Endometrial microvascular endothelial cells (primary cell): ENCODE measurements around the gene PROM1. TPM values are rescaled to one million over a fixed set of nuclear protein-coding genes. Genes with fewer than 3 reads are reported as not detected.

ENCODE experiments used
- in situ Hi-C: cut with HindIII; loops from 2 replicates; pipeline ENCODE4 v1.10.0; 2017; ENCODE audit warnings: low sequenced_read_pairs, low pct_unique_long_range_greater_than_20kb; ENCODE audit errors: inconsistent ontology term
- total RNA-seq: library from RNA; depleted of rRNA; stranded (reverse); fragments of >200 nt; gene quantifications from one replicate; pipeline ENCODE4 v1.2.3, GENCODE V29; 2015; ENCODE audit errors: inconsistent ontology term

The PROM1 gene
- total RNA-seq, 1 donor from 2014 or later, result 0.74 TPM

DNA sequence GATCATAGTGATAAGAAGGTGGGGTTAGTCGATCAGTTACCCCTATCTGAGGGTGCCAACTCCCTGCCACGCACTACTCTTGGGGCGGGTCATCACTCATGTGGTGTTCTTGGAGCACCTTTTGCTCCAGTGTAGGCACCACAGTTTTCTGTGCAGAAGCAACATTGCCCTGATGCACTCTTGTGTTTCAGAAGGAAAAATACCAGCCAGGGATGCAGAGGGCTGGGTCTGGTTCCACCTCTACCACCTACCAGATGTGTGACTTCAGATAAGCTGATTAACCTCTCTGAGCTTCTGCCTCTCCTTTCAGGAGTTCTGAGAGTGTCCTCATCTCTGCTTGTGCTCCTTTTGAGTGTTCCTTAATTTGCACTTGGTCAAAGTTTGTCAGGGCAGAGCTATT is 29.9 kb upstream of the PROM1 start:
- in situ Hi-C loops, result no loop called here

DNA sequence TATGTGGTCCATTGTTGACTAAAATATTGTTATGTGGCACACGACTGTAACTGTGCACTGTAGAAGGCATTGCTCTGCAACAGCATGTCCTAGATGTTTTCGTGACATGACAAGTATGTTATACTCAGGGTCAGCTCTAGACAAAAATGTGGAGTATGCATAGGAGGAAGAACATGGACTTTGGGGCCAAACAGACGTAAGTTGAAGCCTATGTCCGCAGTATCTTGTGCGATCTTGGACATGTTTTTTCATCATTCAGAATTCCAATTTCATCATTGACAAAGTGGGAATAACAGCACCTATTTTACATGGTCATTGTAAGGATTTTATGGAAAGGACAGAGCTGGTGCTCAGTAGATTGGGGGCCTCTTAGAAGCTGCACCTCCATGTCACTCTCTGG is 27.7 kb upstream of the PROM1 start:
- in situ Hi-C loops, result no loop called here

DNA sequence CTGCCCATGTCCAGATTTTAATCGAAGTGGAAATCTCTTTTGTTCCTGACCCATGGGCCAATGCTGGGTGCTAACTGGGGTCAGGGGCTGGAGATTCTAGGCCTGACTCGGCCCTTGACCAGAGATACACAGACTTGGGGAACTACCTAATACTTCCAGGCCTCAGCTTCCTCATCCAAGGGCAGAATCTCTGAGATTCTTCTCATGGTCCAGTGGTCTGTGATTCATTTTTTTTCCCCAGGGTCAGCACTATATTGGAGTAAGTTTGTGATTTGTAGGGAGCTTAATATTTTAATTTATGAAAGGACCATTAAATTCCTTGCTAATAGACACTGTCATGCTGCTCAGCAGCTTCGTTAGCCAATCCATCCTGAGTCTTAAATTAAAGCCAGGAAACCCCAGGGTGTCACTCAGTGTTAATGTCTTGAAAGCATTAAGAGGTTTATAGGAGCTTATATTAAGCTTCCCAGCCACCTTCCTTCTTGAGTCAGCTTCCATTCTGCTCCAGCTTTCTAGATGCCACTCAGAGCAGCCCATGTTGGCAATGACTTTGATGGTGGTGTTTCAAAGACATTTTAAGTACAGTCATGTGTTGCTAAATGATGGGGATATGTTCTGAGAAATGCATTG is 27.0 kb upstream of the PROM1 start:
- in situ Hi-C loops, result no loop called here

DNA sequence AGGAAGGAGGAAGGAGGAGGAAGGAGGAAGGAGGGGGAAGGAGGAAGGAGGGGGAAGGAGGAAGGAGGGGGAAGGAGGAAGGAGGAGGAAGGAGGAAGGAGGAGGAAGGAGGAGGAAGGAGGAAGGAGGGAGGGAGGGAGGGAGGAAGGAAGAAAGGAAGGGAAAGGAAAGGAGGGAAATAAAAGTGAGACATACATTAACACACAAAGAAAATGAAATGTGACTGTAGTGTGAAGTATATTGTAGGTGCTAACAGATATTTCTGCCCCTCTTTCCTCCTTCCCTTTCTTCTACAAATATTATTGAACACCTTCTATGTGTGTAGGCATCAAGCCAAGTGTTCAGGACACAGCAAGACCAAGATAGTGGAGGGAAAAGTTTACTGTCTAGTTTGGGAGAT is 26.4 kb upstream of the PROM1 start:
- in situ Hi-C loops, result no loop called here

DNA sequence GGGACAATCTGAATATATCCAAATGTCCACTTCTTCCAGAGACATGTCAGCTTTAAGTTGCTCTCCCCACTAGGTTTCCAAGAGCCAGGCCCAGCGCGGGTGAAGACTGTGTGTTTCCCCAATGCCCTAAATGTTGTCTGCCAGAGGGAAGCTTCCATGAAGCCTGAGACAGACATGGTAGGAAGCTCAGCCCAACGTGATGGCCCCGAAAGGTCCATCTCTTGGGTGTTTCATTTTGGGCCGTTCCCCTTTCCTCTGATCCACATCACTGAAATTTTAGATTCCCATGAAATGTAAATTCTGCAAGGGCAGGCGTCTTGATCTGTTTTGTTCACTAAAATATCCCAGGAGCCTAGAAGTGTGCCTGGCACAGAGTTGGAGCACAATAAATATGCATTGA is 25.4 kb upstream of the PROM1 start:
- in situ Hi-C loops, result no loop called here

DNA sequence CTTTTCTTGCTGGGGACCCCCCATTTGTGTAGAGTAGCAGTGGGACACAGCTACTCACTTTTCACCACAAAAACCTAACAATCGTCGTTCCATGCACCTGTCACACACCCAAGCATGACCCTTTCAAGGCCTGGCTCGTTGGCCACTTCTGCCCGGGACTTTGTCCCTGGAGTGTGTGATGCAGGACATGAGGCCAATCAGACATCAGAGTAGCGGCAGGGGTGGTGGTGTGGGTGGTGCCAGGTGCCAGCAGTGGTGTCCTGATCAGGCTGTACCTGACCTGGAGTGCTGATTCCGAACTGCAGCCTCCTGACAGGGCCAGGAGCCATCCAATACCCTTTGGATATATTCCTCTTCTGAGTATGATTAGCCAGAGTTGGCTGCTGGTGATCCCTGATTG is 23.1 kb upstream of the PROM1 start:
- in situ Hi-C loops, result no loop called here

DNA sequence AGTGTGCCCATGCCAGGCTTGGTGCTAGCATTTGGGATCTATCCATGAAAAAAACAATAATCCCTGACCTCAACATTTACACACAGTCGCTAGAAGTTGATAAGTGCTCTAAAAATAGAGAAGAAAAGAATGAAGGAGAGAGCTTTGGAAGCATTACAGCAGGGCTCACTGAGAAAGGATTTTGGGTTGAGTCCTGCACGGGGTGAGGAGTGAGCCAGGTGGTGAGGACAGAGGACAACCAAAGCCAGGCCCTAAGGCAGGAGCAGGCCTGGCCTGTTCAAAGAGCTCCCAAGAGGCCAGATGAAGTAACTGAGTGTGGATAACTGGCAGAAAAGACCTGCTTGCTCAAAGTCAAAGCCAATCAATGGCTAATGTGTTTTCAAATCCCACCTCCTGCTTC is 20.7 kb upstream of the PROM1 start:
- in situ Hi-C loops, result no loop called here

DNA sequence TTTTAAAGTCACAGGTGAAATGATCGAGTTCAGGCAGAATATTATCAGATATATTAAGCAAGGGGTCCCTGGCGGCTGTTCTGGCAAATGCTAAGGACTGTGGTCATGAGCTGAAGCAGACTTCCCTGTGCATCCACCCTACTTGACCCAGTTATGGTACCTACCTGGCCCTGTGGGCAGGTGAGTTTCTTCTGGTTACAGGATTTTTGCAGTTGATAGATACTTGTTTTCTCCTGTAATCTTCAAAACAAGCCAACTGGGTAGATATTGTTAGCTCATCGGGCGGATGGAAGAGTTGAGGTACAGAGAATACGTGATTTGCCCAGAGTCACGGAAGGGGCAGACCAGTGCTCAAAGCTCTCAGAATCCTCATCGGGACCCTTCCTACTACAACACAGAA is 18.5 kb upstream of the PROM1 start:
- in situ Hi-C loops, result no loop called here

DNA sequence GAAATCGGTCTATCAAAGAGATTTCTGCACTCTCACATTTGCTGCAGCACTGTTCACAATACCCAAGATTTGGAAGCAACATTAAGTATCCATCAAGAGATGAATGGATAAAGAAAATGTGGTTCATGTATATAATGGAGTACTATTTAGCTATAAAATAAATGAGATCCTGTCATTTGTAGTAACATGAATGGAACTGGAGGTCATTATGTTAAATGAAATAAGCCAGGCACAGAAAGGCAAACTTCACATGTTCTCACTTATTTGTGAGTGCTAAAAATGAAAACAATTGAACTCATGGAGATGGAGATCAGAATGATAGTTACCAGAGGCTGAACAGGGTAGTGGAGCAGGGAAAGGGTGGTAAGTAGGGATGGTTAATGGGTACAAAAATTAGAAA is 17.0 kb upstream of the PROM1 start:
- in situ Hi-C loops, result no loop called here

DNA sequence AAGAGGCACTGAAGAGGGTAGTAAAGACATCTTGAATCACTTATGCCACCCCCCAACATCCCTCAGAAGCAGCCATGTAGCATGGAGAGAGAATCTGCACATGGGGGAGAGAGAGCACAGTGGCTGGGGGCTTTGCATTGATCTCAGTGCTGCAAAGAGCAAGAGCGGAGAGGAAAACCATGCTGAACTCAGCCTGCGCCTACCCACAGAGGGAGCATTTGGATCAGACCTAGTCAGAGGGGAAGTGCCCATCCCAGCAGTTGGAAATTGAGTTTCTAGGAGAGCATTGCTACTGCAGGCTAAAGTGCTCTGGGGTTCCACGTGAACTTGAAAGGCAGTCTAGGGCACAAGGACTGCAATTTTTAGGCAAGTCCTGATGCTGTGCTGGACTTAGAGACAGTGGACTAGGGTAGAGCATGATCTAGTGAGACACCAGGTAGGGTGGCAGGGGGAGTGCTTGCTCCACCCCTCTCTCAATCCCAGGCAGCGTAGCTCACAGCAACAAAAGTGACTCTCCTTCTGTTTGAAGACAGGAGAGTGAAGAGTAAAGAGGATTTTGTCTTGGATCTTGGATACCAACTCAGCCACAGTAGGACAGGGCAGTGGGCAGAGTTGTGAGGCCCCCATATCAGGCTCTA is 9.0 kb upstream of the PROM1 start:
- in situ Hi-C loops, result no loop called here

DNA sequence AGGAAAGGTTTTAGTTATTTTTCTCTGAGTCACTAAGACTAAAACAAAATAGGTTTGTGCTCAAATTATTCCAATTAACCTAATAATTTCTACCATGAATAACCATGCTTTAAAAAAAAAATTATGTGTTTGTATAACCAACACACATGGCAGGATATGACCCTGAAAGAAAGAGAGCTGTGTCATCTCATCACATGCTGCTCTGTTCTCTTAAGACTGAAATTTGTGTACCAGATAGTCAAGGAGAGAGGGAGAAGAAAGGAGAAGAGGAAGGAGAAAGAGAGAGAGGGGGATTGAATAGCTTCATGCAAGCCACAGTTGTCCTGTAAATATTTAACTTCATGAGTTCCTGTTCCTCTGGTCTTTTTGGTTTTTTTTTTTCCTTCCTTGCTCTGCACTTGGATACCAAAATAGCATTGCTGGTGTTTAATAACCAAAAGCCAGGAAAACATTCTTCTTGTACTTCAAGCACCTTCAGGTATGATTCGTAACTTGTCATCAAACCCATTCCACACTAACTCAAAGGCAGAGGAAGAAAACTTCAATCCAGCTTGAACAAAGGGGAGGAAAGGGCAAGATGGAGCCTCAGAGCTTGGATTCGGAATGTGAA is 6.4 kb upstream of the PROM1 start:
- in situ Hi-C loops, result no loop called here

DNA sequence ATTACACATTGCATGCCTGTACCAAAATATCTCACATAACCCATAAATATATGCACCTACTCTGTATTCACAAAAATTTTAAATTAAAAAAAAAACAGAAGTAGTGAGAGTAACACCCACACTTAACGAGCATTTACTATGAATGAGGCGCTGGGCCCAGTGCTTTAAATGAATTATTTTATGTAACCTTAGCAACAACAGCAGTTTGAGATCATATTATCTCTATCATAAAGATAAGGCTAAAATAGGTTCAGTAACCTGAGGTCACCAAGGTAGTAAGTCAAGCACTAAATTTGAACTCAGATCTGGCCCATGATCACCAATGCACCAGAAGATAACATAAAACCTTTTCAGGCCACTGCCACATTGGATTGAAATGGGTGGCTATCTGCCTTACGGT is 5.3 kb upstream of the PROM1 start:
- in situ Hi-C loops, result no loop called here

DNA sequence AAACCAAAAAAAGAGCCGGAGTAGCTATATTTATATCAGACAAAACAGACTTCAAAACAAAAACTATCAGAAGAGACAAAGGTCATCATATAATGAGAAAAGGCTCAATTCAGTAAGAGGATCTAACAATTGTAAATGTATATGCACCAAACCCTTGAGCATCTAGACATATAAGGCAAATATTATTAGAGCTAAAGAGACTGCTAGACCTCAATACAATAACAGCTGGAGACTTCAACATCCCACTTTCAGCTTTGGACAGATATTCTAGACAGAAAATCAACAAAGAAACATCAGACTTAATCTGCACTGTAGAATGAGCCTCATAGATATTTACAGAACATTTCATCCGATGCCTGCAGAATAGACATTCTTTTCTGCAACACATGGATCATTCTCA is 4.8 kb upstream of the PROM1 start:
- in situ Hi-C loops, result no loop called here

DNA sequence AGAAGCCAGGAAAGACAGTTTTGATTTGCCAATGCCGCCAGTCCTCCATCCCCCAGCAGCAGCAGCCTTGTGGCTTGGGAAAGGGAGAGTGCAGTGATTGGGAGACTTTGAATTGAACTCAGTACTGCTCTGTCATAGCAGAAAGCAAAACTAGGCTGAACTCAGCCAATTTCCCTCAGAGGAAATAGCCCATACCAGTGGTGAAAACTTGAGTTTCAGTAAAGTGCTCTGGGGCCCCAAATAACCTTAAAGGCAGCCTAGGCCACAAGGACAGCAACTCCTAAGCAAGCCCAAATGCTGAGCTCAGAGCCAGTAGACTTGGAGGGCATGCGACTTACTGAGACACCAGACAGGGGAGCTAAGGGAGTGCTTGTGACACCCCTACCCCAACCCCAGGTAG is 2.0 kb upstream of the PROM1 start:
- in situ Hi-C loops, result no loop called here

DNA sequence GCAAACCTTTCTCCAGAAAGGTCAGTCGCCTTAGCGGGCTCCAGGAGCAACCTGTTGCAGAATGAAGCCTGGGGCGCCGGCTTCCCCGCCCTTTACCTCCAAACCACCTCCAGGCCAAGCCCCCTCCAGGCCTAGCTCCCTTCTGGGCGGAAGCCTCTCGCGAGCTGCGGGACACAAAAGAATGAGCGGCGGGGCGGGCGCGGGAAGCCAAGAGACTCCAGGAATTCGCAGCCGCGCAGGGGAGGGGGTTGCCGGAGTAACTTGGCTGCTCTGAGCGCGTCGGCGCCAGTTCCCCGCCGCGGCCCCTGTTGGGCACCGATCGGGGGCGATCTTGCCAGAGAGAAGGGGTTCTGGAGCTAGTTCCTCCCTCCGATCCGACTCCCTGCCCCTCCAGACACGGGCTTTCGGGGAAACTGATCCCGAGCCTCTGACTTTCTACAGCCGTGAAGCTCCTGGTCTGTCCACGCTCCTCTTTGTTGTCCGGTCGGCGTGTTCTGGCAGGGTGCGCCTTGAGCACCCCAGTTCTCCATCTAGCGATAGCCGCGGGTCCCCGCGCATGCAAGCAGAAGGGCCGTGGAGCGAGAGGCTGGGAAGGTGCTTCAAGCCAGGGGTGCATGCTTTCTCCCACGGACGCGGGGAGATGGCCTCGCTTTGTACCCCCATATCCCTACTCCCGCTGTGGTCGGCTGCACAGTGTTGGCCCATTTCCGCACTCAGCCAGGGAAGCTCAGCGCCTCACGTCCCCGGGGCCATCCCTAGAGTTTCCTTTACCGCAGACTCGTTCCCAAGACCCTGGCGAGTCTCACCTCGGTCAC is 1.2 kb downstream of the PROM1 start:
- in situ Hi-C loops, result no loop called here

DNA sequence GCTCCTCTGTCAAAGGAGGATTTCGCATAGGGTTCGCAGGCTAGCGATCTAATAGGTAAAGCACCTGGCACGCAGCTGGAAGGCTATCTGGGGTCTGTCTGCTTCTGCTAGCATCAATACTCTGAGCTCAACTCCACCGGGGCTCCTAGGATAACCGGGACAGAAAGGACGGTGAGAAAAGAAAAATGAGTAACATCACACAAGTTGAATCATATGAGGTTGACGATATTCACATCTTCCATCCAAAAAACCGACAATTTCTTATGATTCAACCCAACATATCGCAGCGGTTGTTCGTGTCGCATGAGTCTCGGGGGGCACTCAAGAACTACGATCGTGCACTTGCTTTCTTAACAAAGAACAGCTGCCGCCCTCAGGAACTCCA is 1.8 kb downstream of the PROM1 start:
- in situ Hi-C loops, result no loop called here

DNA sequence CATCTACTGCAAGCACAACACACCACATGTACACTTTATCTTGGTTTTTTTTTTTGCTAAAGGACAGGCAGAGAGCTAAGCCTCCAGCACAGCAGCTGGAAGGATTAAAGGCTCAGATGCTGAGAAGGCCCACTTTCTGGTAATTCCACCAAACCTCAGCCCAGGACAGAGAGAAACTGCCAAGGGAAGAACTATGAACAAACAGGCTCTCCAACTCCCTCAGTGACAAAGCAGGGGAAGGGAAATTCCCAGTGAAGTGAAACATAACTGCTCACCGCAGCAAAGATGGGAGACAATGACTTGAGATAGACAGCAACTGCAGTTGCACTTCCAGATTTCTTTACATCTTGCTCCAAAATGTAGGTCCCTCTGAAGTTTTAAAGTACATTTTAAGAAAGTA is 4.8 kb downstream of the PROM1 start:
- in situ Hi-C loops, result no loop called here

DNA sequence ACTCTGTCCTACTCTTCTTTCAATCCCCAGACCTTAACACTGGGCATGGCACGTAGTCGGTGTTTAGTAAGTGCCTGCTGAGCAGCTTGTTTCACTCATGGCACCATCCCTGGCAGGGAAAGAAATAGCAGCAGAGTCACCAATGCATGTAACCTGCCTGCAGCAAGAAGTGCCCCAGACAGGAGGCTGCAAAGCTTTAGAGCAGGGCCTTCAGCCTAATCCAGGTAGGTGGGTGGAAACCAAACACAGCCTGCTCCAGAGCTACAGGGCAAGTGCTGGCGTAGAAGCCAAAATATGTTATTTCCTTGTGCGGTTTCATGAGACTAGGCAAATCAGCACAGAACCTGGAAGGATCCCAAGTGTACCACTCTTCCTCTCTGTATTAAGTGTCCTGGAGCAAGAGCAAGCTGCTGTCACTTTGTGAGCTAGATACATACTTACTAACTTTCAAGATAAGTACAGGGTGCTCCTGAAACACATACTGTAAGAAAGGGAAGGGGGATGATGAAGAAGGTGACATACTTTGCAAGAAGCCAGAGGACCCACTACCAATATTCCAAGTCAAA is 5.5 kb downstream of the PROM1 start:
- in situ Hi-C loops, result no loop called here

DNA sequence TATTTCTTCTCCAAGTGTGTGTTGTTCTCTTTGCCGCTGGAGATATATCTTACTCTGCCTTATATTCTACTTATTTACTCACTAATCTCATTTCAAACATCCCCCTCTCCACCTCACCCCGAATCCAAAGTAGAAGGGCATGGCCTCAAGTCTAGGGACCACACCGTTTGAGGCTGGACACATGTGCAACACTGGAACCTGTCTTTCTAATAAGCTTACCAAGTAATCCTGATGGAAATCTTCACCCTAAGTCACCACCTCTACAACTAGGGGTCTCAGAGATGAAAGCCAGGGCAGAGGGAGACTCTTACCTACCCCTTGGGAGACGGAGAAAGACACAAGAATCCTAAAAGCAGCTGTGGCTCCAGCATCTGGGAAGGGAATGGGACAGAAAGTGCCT is 6.0 kb downstream of the PROM1 start:
- in situ Hi-C loops, result no loop called here
